Measurements from ENCODE around the gene TGM2.

The TGM2 gene

DNA sequence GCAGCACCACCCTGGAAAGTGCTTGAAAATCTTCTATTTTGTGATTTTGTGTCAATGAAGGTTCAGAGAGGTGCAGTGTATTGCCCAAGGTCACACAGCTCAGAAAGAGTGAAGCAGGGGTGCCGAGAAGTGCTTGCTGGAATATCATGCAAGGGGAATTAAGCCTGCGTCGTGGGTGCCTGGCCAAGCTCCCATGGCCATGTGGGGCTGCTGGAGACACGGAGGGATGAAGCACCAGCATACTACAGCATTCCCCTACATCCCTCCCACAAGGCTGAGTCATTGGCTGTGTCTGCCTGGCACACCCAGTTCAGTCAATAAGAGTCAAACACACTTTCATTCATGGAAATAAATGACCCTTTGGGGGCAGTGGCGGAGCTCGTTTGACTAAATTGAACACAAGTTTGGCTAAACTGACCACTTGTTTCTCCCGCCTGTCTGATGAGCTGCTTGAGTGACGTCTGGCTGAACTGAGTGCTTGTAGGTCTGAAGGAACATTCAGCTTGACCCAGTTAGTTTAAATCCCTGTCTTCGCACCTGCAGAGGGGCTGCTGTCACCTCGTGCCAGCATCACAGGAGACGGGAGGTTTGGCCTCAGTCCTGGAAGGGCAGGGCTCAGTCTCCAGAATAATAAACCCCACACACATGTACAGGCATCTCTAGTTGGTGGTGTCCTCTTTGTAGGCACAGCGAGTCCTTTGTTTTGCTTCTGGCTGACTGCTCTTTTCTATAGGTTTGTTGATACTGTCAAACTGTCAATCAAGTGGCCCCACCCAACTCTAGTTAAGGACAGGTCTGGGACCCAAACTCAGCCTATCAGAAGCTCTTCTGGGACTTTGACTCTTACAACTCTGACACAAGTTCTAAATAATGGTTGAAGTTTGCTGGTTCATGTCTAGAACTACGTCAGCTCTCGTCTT, 8.4 kb upstream of the TGM2 start:
- no peak for DNase-seq

GRCh38 chr20:38172408-38172807, 7.3 kb upstream of the TGM2 start:
- no peak for DNase-seq

DNA sequence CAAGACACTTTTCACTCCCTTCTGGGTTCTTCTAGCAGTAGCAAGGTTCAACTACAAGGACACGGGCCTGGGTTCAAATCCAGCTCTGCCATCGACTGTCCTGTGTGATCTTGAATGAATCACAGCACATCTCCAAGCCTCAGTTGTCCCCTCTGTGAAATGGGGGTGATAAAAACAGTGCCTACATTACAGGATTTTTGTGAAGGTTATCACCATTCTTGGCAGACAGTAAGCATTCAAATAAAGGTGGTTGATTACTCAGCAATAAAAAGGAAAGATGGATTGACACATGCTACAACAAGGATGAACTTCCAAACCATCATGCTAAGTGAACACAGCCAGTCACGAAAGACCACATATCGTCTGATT, 6.6 kb upstream of the TGM2 start:
- DNase-seq = no peak

DNA sequence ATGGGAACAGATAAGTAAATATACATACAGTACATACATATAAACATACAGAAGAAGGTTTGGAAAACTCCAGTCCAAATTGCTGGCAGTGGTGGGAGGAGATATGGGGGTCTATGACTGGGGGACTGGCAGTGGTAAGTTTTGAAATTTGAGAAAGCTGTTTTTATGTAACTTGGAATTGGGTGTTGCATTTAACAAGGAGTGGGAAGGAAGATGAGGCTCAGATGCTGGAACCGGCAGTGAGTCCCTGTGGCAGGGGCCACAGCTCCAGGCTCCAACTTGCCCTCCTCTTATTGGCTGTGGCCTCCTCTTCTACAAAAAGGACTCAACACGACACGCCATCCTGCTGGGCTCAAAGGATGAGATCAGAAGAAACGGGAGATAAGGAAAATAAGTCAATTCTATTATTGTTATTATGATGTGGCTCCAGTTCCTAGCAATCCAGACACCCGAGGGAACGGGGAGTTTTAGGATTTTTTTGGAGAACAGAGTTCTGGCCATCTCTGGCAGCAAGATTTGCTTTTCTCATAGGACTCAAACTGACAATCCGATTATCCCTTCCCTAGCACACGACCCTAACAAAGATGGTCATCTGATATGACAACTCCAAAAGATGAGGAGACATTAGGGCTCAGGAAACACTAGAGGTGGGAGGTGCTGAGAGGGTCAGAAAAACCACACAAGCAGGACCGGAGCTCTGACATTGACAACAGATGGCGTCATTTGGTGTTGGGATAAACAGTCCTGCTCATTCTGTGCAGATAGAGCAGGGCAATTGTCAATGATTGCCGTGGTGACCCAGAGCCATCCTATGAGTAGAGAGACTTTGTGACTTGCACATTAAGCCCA, 6.0 kb upstream of the TGM2 start:
- DNase-seq = no peak

GRCh38 chr20:38170219-38170825, 5.3 kb upstream of the TGM2 start:
- no peak for DNase-seq

DNA sequence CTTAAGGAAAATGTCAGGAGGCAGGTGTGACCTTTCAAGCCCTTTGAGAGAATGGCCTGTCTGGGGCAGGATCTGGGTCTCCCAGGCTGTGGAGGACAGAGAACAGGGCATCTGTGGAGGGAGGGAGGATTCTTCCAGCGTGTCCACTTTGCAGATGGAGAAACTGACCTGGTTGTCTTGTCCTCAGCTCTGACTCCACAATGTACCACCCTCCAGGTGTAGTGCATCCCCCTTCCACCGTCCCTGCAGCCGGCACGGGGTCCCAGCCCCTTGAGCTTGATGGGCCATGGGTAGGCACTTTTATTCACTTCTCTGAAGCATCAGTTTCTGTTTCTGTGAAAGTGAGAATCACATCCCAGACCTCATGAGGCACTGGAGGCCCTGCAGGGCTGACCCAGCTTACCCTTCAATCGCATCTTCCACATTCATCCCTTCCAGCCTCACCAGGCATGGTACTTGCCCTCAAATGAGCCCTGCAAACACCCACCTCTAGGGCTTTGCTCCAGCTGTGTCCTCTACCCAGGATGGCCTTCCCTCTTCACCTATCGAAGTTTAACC, 4.6 kb upstream of the TGM2 start:
- DNase-seq = no peak

- no peak for DNase-seq
Observed at GRCh38 chr20:38168791-38169589, 3.9 kb upstream of the TGM2 start.

GRCh38 chr20:38167851-38168760, 3.0 kb upstream of the TGM2 start:
- DNase-seq = no peak

DNA sequence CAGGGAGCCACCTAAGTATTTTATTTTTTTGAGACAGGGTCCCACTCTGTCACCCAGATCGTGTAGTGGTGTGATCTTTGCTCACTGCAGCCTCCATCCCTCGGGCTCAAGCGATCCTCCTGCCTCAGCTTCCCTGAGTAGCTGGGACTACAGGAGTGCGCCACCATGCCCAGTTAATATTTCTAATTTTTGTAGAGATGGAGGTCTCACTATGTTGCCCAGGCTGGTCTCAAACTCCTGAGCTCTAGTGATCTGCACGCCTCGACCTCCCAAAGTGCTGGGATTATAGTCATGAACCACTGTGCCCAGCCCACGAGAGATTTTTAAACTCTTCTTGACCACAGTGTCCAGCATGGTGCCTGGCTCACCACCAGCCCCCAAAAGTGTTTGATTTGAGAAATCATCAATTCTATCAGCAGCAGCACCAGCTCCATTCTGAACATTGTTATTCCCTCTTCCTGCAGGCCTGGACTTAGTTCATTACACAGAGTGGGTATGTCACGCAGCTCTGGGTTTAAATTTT, 2.3 kb upstream of the TGM2 start:
- DNase-seq = no peak

DNA sequence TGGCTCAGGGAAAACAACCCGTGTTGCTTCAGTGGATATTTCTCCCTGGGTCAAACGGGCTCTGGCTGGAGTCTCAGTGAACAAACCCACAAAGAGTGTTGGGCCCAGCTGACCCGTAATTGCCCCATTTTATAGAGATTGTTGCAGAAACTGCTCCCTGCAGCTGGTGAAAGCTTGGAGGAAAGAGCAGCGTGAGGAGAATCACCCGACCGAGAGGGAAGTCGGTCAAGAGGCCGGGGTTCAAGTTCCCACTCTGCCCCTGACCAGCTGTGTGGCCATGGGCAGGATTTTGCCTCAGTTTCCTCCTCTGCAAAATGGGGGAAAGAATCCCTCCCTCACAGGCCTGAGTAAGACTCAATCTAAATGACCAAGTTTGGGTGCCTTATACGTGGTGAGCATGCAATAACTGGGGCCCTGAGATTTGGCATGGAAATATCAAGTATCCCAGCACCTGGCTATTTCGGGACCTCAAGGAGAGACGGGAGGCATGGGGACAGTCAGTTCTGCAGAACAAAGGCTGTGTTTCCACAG, 1.7 kb upstream of the TGM2 start:
- no peak for DNase-seq

GRCh38 chr20:38165966-38166702, 1.1 kb upstream of the TGM2 start:
- no peak for DNase-seq

GRCh38 chr20:38164624-38165088, 414 bp downstream of the TGM2 start:
- DNase-seq = no peak

GRCh38 chr20:38164069-38164468, 1.0 kb downstream of the TGM2 start:
- DNase-seq = no peak

- no peak for DNase-seq
Observed at GRCh38 chr20:38162878-38163875, 1.9 kb downstream of the TGM2 start.

DNA sequence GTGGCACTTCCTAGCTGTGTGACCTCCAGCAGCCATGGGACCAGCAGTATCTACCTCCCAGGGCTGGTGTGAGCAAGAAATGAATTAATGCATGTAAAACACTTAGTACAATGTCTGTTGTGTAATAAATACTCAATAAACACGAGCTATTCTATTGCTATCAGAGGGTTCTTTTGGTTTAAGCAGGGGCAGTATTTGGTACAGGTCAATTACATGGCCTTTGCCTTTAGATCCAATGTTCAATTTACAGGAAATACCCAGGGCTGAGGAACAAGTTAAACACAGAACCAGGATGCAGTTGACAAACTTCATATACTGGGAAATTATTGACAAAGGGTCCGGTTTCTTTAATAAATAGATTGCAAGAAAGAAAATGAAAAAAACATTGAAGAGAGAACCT, 2.9 kb downstream of the TGM2 start:
- DNase-seq = no peak

DNA sequence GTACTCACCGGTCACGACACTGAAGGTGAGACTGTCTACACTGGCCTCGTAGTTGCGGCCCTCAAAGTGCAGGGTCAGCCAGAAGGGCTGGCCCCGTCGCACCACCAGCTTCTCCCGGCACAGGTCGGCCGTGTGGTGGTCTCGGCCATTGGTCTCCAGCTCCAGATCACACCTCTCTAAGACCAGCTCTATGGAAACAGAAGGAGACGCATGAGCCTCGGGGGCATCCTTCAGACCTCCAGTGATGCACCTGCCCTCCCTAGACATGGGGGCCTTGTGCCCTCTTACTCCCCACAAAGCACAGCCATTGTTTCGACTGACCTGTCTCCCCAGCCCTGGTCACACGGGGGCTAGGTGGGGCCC, 3.7 kb downstream of the TGM2 start:
- DNase-seq = no peak

GRCh38 chr20:38159957-38160756, 4.9 kb downstream of the TGM2 start:
- no peak for DNase-seq

DNA sequence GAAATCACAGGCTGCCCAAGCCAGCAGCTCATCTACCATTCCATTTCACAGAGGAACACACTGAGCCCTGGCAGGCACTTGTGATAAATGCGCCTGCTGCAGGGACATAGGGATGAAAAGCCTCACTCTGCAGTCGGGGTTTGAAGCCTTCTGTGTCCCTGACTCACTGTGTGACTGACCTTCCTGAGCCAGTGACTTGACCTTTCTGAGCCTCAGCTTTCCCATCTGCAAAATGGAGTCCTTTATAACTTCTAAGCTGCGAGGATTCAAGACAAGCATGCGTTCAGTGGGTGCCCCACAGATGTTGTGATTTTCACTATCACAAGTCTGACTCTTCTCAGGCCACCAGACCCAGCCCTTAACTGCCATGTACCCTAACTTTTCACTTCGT, 5.5 kb downstream of the TGM2 start:
- DNase-seq = no peak

All from CD4-positive, alpha-beta T cell treated with Interleukin-10 for 1 hour (primary cell).